SU-DHL-6 (cell line): ENCODE data around the gene CORO7.

Source experiments
- CTCF ChIP-seq: fragments of 200-600 bp; sonication (generic); IDR thresholded peaks from one replicate; pipeline ENCODE4 v1.5.1; 2017; ENCODE audit warnings: antibody characterized with exemption, mild to moderate bottlenecking, low read length, moderate library complexity; ENCODE audit not compliant: insufficient read depth, poor library complexity, severe bottlenecking
- EZH2phosphoT487 ChIP-seq: fragments of 200-600 bp; sonication (generic), shearing (Covaris generic); conservative IDR thresholded peaks from 2 replicates; pipeline ENCODE4 v1.6.1; 2018; ENCODE audit warnings: mild to moderate bottlenecking, antibody characterized with exemption, low read length, moderate library complexity, mixed read lengths

GRCh38 chr16:4336701-4337539 lies 79.5 kb downstream of the CORO7 start:
- TF ChIP-seq CTCF = no peak
- TF ChIP-seq EZH2phosphoT487 = no peak
